GM12878 (cell line): ENCODE measurements around the gene CD3G. TPM values are rescaled to one million over a fixed set of nuclear protein-coding genes. Genes with fewer than 3 reads are reported as not detected.
A peak's percentile ranks its signal among the peaks of the same experiment; 100 is the strongest.

Experiments
- ATAC-seq: fragments of 200-7000 bp; cut with Tn5 transposase; 3 replicates; pipeline ENCODE4 v1.9.1; 2020; ENCODE audit warnings: mild to moderate bottlenecking, moderate library complexity
- BruUV-seq: library from RNA; stranded (reverse); fragments of 400-500 nt; replicated peaks from 2 replicates; lab custom pipeline; 2021; lab: Mats Ljungman, UMichigan
- CTCF ChIA-PET: fragments of 300-600 bp; sonication (Branson Sonifier 250); formaldehyde crosslinking; extraction: SDS; loops from one replicate; lab custom pipeline; 2021; ENCODE audit warnings: inconsistent platforms; lab: Yijun Ruan, JAX
- POLR2A ChIA-PET: fragments of 350-600 bp; formaldehyde crosslinking; extraction: SDS; loops from one replicate; lab custom pipeline; 2021; ENCODE audit warnings: inconsistent platforms; lab: Charles Lee
- RAD21 ChIA-PET: fragments of 300-600 bp; sonication (Branson Sonifier 250); formaldehyde crosslinking; loops from one replicate; lab custom pipeline; 2023; ENCODE audit warnings: antibody characterized with exemption; ENCODE audit not compliant: unreplicated experiment; lab: Charles Lee
- SMC1A ChIA-PET: fragments of 300-600 bp; sonication (Branson Sonifier 250); formaldehyde crosslinking; loops from one replicate; lab custom pipeline; 2023; ENCODE audit not compliant: unreplicated experiment, uncharacterized antibody; lab: Charles Lee
- DNase-seq: peaks from one replicate; pipeline ENCODE4 v3.0.0-alpha.2; 2011; ENCODE audit warnings: low read depth, low spot score
- FAIRE-seq: peaks from 3 replicates; lab custom pipeline; 2011; peaks lifted over from hg19 to GRCh38; lab: Jason Lieb, UNC
- H2AFZ ChIP-seq: 2 replicates; pipeline ENCODE4 v1.6.0; 2011; ENCODE audit warnings: low read depth, low read length, control low read depth; ENCODE audit not compliant: control insufficient read depth
- H3K27ac ChIP-seq: 2 replicates; pipeline ENCODE4 v1.5.1; 2011; ENCODE audit warnings: control low read depth; ENCODE audit not compliant: control insufficient read depth, insufficient read depth
- H3K27me3 ChIP-seq, 2 experiments: replicated peaks in 1 of 2; 2 replicates each; pipeline versions ENCODE4 v1.6.0 to v1.6.1; 2011; ENCODE audit warnings: low read length in 1 of 2; ENCODE audit not compliant: control insufficient read depth in 2 of 2, insufficient read depth in 2 of 2
- H3K36me3 ChIP-seq, 2 experiments: 2 replicates each; pipeline ENCODE4 v1.5.1; 2011; ENCODE audit warnings: low read length in 1 of 2; ENCODE audit not compliant: control insufficient read depth in 2 of 2, insufficient read depth in 2 of 2
- H3K4me1 ChIP-seq: 2 replicates; pipeline ENCODE4 v1.6.1; 2011; ENCODE audit warnings: mild to moderate bottlenecking, low read length, moderate library complexity, mixed read lengths; ENCODE audit not compliant: control insufficient read depth, insufficient read depth
- H3K4me2 ChIP-seq: 2 replicates; pipeline ENCODE4 v1.6.0; 2011; ENCODE audit warnings: control low read depth; ENCODE audit not compliant: control insufficient read depth, insufficient read depth
- H3K4me3 ChIP-seq: fragments of 200-600 bp; sonication (generic); 2 replicates; pipeline ENCODE4 v1.5.1; 2016
- H3K79me2 ChIP-seq: 2 replicates; pipeline ENCODE4 v1.6.0; 2011; ENCODE audit warnings: low read length; ENCODE audit not compliant: control insufficient read depth, insufficient read depth
- H3K9ac ChIP-seq: 2 replicates; pipeline ENCODE4 v1.8.0; 2011; ENCODE audit warnings: low read length, control low read depth, mixed read lengths; ENCODE audit not compliant: control insufficient read depth, insufficient read depth
- H3K9me3 ChIP-seq: replicated peaks from 3 replicates; pipeline ENCODE4 v1.5.1; 2011; ENCODE audit warnings: mild to moderate bottlenecking, low read length; ENCODE audit not compliant: control insufficient read depth, insufficient read depth
- H4K20me1 ChIP-seq: 2 replicates; pipeline ENCODE4 v1.6.0; 2011; ENCODE audit not compliant: control insufficient read depth, insufficient read depth
- BCL11A ChIP-seq: IDR thresholded peaks from 2 replicates; pipeline ENCODE4 v1.6.1; 2011; ENCODE audit warnings: low read depth, low read length
- CBFB ChIP-seq: IDR thresholded peaks from 2 replicates; pipeline ENCODE4 v1.6.1; 2016; ENCODE audit warnings: antibody characterized with exemption, low read depth
- CREM ChIP-seq: IDR thresholded peaks from 2 replicates; pipeline ENCODE4 v1.6.1; 2014; ENCODE audit warnings: antibody characterized with exemption, low read depth
- ESRRA ChIP-seq: IDR thresholded peaks from 2 replicates; pipeline ENCODE4 v1.6.1; 2012; ENCODE audit warnings: mild to moderate bottlenecking, low read length, improper control_type of control experiment
- HDAC6 ChIP-seq: fragments of 200-600 bp; sonication (generic); IDR thresholded peaks from one replicate; pipeline ENCODE4 v1.8.0; 2017; ENCODE audit warnings: antibody characterized with exemption; ENCODE audit not compliant: unreplicated experiment
- NR2C1 ChIP-seq: fragments of 450-650 bp; IDR thresholded peaks from 2 replicates; pipeline ENCODE4 v1.6.1; 2017; ENCODE audit warnings: antibody characterized with exemption, mild to moderate bottlenecking, moderate library complexity
- NRF1 ChIP-seq: conservative IDR thresholded peaks from 2 replicates; pipeline ENCODE4 v1.6.1; 2011; ENCODE audit warnings: mild to moderate bottlenecking, low read depth, low read length, improper control_type of control experiment
- PML ChIP-seq: IDR thresholded peaks from 2 replicates; pipeline ENCODE4 v1.6.1; 2012; ENCODE audit warnings: low read length, inconsistent platforms
- WGBS: methylation state at CpG from one replicate; pipeline ENCODE4 v1.1.6; 2016; ENCODE audit warnings: low lambda C conversion rate; ENCODE audit not compliant: insufficient replicate concordance, insufficient coverage; ENCODE audit errors: missing lambda C conversion rate; 5-methylcytosine and 5-hydroxymethylcytosine counted together
- in situ Hi-C: fragments of 300-500 bp; cut with MboI; formaldehyde crosslinking; loops from 9 replicates; pipeline ENCODE4 v1.14.3; 2018; ENCODE audit warnings: mixed read lengths
- intact Hi-C: fragments of 100-400 bp; cut with micrococcal nuclease; formaldehyde crosslinking; loops from one replicate; pipeline ENCODE4 v1.14.2; 2022; ENCODE audit not compliant: unreplicated experiment
- polyA plus RNA-seq, 11 experiments: library from polyadenylated mRNA; depleted of rRNA in 4 of 11; unstranded in 6 of 11; stranded (reverse) in 5 of 11; fragments of >200 nt; fragmentation: Nextera tagmentation in 4 of 11; fragmentation: Illumina TruSeq in 1 of 11; extraction: Ambion mirVana in 4 of 11; extraction: Trizol in 1 of 11; gene quantifications; 1 replicate in 1 of 11; 2 replicates in 10 of 11; pipeline versions ENCODE4 v1.2.1 to v1.2.3, GENCODE V29; 2011 to 2016; ENCODE audit warnings: inconsistent platforms in 2 of 11, missing spikeins in 2 of 11, low read depth in 1 of 11
- total RNA-seq, 4 experiments: library from RNA; depleted of rRNA in 3 of 4; stranded (reverse); fragments of >200 nt in 3 of 4; fragmentation: Illumina TruSeq in 1 of 4; extraction: Trizol in 1 of 4; gene quantifications; 2 replicates each; pipeline versions ENCODE4 v1.2.1 to v1.2.3, GENCODE V29; 2013 to 2021
- TF ChIP-seq, protein P1 (sequence below): fragments of 450-650 bp; IDR thresholded peaks from 2 replicates; pipeline ENCODE4 v1.6.1; 2017; ENCODE audit warnings: low read depth, mild to moderate bottlenecking, moderate library complexity
- TF ChIP-seq, protein P2 (sequence below): fragments of 150-350 bp; IDR thresholded peaks from 2 replicates; pipeline ENCODE4 v1.6.1; 2014; ENCODE audit warnings: mild to moderate bottlenecking, low read depth, low read length
- TF ChIP-seq, protein P3 (sequence below): fragments of 450-650 bp; IDR thresholded peaks from 2 replicates; pipeline ENCODE4 v1.6.1; 2017; ENCODE audit warnings: mild to moderate bottlenecking, low read depth, inconsistent platforms; ENCODE audit not compliant: poor library complexity, severe bottlenecking
- TF ChIP-seq, protein P4 (sequence below): IDR thresholded peaks from 2 replicates; pipeline ENCODE4 v1.6.1; 2012; ENCODE audit warnings: low read depth, low read length, improper control_type of control experiment

Gene CD3G
- total and polyA plus RNA-seq, 10 of the 15 experiments (the other 5 are each of a cell fraction or from before 2014, with no cell fraction given): 0.10 to 0.16 (median 0.13) TPM; not detected in 7

DNA sequence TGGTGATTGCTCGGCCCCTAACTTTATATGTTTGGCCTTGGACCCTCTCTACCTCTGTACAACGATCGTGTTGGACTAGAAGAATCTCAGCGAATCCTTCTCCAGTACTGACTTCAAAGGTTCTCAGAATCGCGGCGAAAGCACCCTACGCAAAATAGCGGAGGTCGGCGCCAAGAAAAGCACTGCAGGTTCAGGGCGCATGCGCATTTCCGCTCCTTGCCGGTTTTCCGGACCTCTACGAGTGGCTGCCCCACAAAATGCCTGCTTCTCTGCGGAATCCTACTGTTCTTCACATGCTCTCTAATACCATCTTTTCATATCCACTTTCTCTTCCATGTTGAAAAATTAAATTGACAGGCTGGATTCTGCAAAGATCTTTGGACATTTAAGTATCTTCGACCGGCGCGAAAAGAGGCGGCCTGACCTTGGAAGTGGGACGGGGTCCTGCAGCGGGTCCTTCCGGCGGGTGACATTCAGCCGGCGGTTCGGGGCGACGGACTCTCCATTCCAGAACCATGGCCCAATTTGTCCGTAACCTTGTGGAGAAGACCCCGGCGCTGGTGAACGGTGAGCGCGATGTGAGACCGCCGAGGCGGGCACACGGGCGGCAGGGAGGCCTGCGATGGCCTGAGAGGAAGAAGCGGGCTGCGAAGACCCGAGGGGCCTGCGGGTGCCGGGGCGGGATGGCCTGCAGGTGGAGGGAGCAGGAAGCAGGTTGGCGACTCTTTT is 57.2 kb downstream of the CD3G start, which contains the start of gene ATP5MG:
Gene ATP5MG, plus strand, starts transcription at position 456 of the 729 bp plus-strand sequence. Its CDS starts 60 bp downstream, at position 516.
- FAIRE-seq: peak; percentile 90
- Histone ChIP-seq H2AFZ (peak within 1 kb of the TSS; percentile 99), H3K9ac (peak within 1 kb of the TSS; percentile 94), H3K4me2 (peak within 1 kb of the TSS; percentile 83), H3K27me3 (no peaks in the 10 kb centered on the region), H3K27ac (peak within 1 kb of the TSS; percentile 98), H4K20me1 (no peaks in the 10 kb centered on the region), H3K36me3 (peaks cover 0 to 10% of the 10 kb centered on the region in 2 experiments; a peak in 2 of 4 replicates), H3K9me3 (no peaks in the 10 kb centered on the region), H3K4me1 (peaks cover 15% of the 10 kb centered on the region; the same call in 1 of the 2 replicates), H3K79me2 (peaks cover 57% of the 10 kb centered on the region), H3K4me3 (peak within 1 kb of the TSS; percentile 89)
- ATAC-seq: peak; percentile 78
- peak; percentile 93 for DNase-seq
- WGBS: under 1% methylated on average over 43 of the region's 51 CpGs
- CTCF ChIA-PET: interaction anchor here (0.6 to 3.2 kb wide), 4 partner anchors 33 to 88 kb away, joined by 4 to 29 read pairs (median 4); no protein-coding TSS in a partner anchor
- RAD21 ChIA-PET: interaction anchor here (0.8 to 3.0 kb wide), 7 partner anchors 34 to 203 kb away, joined by 3 to 13 read pairs (median 6); partner anchors contain the start of gene KMT2A
- BruUV-seq: no TSS peak
- intact Hi-C loops (loop anchor here (2.0 kb wide), 1 partner anchor 33 kb away; no protein-coding TSS in a partner anchor), in situ Hi-C loops (no loop called here)
- SMC1A ChIA-PET: interaction anchor here (1.0 to 2.1 kb wide), 10 partner anchors 10 to 91 kb away, joined by 3 to 10 read pairs (median 4); no protein-coding TSS in a partner anchor
- POLR2A ChIA-PET: interaction anchor here (1.0 to 1.4 kb wide), 5 partner anchors 37 to 124 kb away, joined by 3 to 5 read pairs (median 4); no protein-coding TSS in a partner anchor
- TF ChIP-seq, protein P1, sequence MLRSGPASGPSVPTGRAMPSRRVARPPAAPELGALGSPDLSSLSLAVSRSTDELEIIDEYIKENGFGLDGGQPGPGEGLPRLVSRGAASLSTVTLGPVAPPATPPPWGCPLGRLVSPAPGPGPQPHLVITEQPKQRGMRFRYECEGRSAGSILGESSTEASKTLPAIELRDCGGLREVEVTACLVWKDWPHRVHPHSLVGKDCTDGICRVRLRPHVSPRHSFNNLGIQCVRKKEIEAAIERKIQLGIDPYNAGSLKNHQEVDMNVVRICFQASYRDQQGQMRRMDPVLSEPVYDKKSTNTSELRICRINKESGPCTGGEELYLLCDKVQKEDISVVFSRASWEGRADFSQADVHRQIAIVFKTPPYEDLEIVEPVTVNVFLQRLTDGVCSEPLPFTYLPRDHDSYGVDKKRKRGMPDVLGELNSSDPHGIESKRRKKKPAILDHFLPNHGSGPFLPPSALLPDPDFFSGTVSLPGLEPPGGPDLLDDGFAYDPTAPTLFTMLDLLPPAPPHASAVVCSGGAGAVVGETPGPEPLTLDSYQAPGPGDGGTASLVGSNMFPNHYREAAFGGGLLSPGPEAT: peak; percentile 92
- TF ChIP-seq PML: peak; percentile 86
- TF ChIP-seq NR2C1: peak; percentile 81
- TF ChIP-seq ESRRA: peak; percentile 73
- TF ChIP-seq, protein P2, sequence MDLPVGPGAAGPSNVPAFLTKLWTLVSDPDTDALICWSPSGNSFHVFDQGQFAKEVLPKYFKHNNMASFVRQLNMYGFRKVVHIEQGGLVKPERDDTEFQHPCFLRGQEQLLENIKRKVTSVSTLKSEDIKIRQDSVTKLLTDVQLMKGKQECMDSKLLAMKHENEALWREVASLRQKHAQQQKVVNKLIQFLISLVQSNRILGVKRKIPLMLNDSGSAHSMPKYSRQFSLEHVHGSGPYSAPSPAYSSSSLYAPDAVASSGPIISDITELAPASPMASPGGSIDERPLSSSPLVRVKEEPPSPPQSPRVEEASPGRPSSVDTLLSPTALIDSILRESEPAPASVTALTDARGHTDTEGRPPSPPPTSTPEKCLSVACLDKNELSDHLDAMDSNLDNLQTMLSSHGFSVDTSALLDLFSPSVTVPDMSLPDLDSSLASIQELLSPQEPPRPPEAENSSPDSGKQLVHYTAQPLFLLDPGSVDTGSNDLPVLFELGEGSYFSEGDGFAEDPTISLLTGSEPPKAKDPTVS: no peak
- no peak; the same call in 1 of the 2 replicates for TF ChIP-seq CREM
- TF ChIP-seq, protein P3, sequence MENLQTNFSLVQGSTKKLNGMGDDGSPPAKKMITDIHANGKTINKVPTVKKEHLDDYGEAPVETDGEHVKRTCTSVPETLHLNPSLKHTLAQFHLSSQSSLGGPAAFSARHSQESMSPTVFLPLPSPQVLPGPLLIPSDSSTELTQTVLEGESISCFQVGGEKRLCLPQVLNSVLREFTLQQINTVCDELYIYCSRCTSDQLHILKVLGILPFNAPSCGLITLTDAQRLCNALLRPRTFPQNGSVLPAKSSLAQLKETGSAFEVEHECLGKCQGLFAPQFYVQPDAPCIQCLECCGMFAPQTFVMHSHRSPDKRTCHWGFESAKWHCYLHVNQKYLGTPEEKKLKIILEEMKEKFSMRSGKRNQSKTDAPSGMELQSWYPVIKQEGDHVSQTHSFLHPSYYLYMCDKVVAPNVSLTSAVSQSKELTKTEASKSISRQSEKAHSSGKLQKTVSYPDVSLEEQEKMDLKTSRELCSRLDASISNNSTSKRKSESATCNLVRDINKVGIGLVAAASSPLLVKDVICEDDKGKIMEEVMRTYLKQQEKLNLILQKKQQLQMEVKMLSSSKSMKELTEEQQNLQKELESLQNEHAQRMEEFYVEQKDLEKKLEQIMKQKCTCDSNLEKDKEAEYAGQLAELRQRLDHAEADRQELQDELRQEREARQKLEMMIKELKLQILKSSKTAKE: peak; percentile 89
- TF ChIP-seq, protein P4, sequence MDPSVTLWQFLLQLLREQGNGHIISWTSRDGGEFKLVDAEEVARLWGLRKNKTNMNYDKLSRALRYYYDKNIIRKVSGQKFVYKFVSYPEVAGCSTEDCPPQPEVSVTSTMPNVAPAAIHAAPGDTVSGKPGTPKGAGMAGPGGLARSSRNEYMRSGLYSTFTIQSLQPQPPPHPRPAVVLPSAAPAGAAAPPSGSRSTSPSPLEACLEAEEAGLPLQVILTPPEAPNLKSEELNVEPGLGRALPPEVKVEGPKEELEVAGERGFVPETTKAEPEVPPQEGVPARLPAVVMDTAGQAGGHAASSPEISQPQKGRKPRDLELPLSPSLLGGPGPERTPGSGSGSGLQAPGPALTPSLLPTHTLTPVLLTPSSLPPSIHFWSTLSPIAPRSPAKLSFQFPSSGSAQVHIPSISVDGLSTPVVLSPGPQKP: peak; percentile 42; the same call in 1 of the 2 replicates
- peak; percentile 82 for TF ChIP-seq CBFB
- no peak for TF ChIP-seq BCL11A
- TF ChIP-seq NRF1: peak; percentile 58
- no peak for TF ChIP-seq HDAC6
